ENCODE measurements around the gene MCOLN1. TPM values are rescaled to one million over a fixed set of nuclear protein-coding genes. Genes with fewer than 3 reads are reported as not detected.

The MCOLN1 gene
- total and polyA plus RNA-seq, 4 donors, result 10.9 to 17.0 (median 13.7) TPM

- H3K4me3 ChIP-seq (ENCODE audit: low read depth in 1 of 3, low read length in 3 of 3), result peak overlapping the region in 1 of 3 donors; percentile 72
- H3K9ac ChIP-seq (ENCODE audit: low read depth in 1 of 2, low read length in 2 of 2), result no peak overlapping the region
- DNase-seq (ENCODE audit: low spot score), result no peak
- H3K4me1 ChIP-seq (ENCODE audit: control insufficient read depth in 4 of 4, insufficient read depth in 4 of 4, low read length in 3 of 4), result peaks cover 0 to 20% (median 14%) of the 10 kb centered on the region in 4 donors
- H3K27ac ChIP-seq (ENCODE audit: low read depth in 1 of 2, low read length in 2 of 2), result peak overlapping the region in 1 of 2 donors; percentile 96
- H3K36me3 ChIP-seq (ENCODE audit: control insufficient read depth in 4 of 4, insufficient read depth in 3 of 4, low read depth in 1 of 4, low read length in 3 of 4), result no peaks in the 10 kb centered on the region
- H3K9me3 ChIP-seq (ENCODE audit: control insufficient read depth in 4 of 4, low read length in 3 of 4), result no peaks in the 10 kb centered on the region
- TF ChIP-seq HNF4G (IDR thresholded peaks at IDR 0.05) (peak; percentile 66), SP1 (IDR thresholded peaks at IDR 0.05) (peak; percentile 30), CTCF (IDR thresholded peaks at IDR 0.05; ENCODE audit: low read depth, low read length, missing input control) (no peak), HNF4A (conservative IDR thresholded peaks at IDR 0.05) (peak; percentile 81 to 82)
- no peaks in the 10 kb centered on the region for H3K27me3 ChIP-seq (ENCODE audit: control insufficient read depth in 4 of 4, insufficient read depth in 4 of 4, low read length in 3 of 4)
- 63% methylated on average over 11 of the region's 11 CpGs for WGBS
Measured at GRCh38 chr19:7489609-7490044, 32.8 kb upstream of the MCOLN1 start.

GRCh38 chr19:7492142-7492541 lies 30.3 kb upstream of the MCOLN1 start:
- TF ChIP-seq NR2F2 (IDR thresholded peaks at IDR 0.05) (no peak), SP1 (IDR thresholded peaks at IDR 0.05) (no peak), RXRA (IDR thresholded peaks at IDR 0.05) (no peak), HNF4A (conservative IDR thresholded peaks at IDR 0.05) (no peak), EGR1 (IDR thresholded peaks at IDR 0.05; ENCODE audit: low read depth in 2 of 2) (no peak), HNF4G (IDR thresholded peaks at IDR 0.05) (no peak)
- TF ChIP-seq, protein P1, sequence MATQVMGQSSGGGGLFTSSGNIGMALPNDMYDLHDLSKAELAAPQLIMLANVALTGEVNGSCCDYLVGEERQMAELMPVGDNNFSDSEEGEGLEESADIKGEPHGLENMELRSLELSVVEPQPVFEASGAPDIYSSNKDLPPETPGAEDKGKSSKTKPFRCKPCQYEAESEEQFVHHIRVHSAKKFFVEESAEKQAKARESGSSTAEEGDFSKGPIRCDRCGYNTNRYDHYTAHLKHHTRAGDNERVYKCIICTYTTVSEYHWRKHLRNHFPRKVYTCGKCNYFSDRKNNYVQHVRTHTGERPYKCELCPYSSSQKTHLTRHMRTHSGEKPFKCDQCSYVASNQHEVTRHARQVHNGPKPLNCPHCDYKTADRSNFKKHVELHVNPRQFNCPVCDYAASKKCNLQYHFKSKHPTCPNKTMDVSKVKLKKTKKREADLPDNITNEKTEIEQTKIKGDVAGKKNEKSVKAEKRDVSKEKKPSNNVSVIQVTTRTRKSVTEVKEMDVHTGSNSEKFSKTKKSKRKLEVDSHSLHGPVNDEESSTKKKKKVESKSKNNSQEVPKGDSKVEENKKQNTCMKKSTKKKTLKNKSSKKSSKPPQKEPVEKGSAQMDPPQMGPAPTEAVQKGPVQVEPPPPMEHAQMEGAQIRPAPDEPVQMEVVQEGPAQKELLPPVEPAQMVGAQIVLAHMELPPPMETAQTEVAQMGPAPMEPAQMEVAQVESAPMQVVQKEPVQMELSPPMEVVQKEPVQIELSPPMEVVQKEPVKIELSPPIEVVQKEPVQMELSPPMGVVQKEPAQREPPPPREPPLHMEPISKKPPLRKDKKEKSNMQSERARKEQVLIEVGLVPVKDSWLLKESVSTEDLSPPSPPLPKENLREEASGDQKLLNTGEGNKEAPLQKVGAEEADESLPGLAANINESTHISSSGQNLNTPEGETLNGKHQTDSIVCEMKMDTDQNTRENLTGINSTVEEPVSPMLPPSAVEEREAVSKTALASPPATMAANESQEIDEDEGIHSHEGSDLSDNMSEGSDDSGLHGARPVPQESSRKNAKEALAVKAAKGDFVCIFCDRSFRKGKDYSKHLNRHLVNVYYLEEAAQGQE (IDR thresholded peaks at IDR 0.05), result no peak
- no peak for DNase-seq (ENCODE audit: low spot score)
- peak overlapping the region; percentile 33 to 61 for H3K27ac ChIP-seq (ENCODE audit: low read depth in 1 of 2, low read length in 2 of 2)
- 66% methylated on average over 4 of the region's 4 CpGs for whole genome bisulfite sequencing
- no peak overlapping the region for H3K4me3 ChIP-seq (ENCODE audit: low read depth in 1 of 3, low read length in 3 of 3)
- H3K9me3 ChIP-seq (ENCODE audit: control insufficient read depth in 4 of 4, low read length in 3 of 4), result no peaks in the 10 kb centered on the region
- no peaks in the 10 kb centered on the region for H3K36me3 ChIP-seq (ENCODE audit: control insufficient read depth in 4 of 4, insufficient read depth in 3 of 4, low read depth in 1 of 4, low read length in 3 of 4)
- no peak overlapping the region for H3K9ac ChIP-seq (ENCODE audit: low read depth in 1 of 2, low read length in 2 of 2)
- H3K27me3 ChIP-seq (ENCODE audit: control insufficient read depth in 4 of 4, insufficient read depth in 4 of 4, low read length in 3 of 4), result no peaks in the 10 kb centered on the region
- H3K4me1 ChIP-seq (ENCODE audit: control insufficient read depth in 4 of 4, insufficient read depth in 4 of 4, low read length in 3 of 4), result peaks cover 0 to 24% (median 17%) of the 10 kb centered on the region in 4 donors

DNA sequence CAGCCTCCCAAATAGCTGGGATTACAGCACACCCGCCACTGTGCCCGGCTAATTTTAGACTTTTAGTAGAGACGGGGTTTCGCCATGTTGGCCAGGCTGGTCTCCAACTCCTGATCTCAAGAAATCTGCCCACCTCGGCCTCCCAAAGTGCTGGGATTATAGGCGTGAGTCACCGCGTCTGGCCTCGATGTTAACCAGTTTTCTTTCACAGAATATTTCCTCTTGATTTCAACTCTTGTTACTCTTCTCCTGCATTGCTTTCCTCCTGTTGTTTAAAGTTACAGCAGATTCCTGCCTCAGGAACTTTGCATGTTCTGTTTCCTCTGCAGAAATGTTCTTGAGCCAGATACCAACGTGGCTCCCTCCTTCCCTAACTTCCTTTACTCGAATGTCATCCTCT lies 29.9 kb upstream of the MCOLN1 start:
- Histone ChIP-seq H3K9me3 (ENCODE audit: control insufficient read depth in 4 of 4, low read length in 3 of 4) (no peaks in the 10 kb centered on the region), H3K9ac (ENCODE audit: low read depth in 1 of 2, low read length in 2 of 2) (no peak overlapping the region)
- TF ChIP-seq HNF4A (conservative IDR thresholded peaks at IDR 0.05) (no peak), YY1 (IDR thresholded peaks at IDR 0.05) (no peak), GABPA (IDR thresholded peaks at IDR 0.05 in 1 of 2, conservative IDR thresholded peaks at IDR 0.05 in 1 of 2) (no peak), RXRA (IDR thresholded peaks at IDR 0.05) (no peak), HNF4G (IDR thresholded peaks at IDR 0.05) (no peak), SP1 (IDR thresholded peaks at IDR 0.05) (no peak), RAD21 (IDR thresholded peaks at IDR 0.05) (no peak), TAF1 (conservative IDR thresholded peaks at IDR 0.05) (no peak)
- TF ChIP-seq, protein P2, sequence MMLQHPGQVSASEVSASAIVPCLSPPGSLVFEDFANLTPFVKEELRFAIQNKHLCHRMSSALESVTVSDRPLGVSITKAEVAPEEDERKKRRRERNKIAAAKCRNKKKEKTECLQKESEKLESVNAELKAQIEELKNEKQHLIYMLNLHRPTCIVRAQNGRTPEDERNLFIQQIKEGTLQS (IDR thresholded peaks at IDR 0.05), result no peak
- TF ChIP-seq, protein P1 (IDR thresholded peaks at IDR 0.05), result no peak
- TF ChIP-seq, protein P3, sequence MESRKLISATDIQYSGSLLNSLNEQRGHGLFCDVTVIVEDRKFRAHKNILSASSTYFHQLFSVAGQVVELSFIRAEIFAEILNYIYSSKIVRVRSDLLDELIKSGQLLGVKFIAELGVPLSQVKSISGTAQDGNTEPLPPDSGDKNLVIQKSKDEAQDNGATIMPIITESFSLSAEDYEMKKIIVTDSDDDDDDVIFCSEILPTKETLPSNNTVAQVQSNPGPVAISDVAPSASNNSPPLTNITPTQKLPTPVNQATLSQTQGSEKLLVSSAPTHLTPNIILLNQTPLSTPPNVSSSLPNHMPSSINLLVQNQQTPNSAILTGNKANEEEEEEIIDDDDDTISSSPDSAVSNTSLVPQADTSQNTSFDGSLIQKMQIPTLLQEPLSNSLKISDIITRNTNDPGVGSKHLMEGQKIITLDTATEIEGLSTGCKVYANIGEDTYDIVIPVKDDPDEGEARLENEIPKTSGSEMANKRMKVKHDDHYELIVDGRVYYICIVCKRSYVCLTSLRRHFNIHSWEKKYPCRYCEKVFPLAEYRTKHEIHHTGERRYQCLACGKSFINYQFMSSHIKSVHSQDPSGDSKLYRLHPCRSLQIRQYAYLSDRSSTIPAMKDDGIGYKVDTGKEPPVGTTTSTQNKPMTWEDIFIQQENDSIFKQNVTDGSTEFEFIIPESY (IDR thresholded peaks at IDR 0.05), result no peak
- TF ChIP-seq, protein P4, sequence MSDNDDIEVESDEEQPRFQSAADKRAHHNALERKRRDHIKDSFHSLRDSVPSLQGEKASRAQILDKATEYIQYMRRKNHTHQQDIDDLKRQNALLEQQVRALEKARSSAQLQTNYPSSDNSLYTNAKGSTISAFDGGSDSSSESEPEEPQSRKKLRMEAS (IDR thresholded peaks at IDR 0.05), result no peak

More for the DNA sequence above, 29.9 kb upstream of the MCOLN1 start:
- peaks cover 0 to 24% (median 17%) of the 10 kb centered on the region in 4 donors for H3K4me1 ChIP-seq (ENCODE audit: control insufficient read depth in 4 of 4, insufficient read depth in 4 of 4, low read length in 3 of 4)
- WGBS, result 77% methylated on average over 11 of the region's 11 CpGs
- H3K36me3 ChIP-seq (ENCODE audit: control insufficient read depth in 4 of 4, insufficient read depth in 3 of 4, low read depth in 1 of 4, low read length in 3 of 4), result no peaks in the 10 kb centered on the region
- H3K27ac ChIP-seq (ENCODE audit: low read depth in 1 of 2, low read length in 2 of 2), result peak overlapping the region in 1 of 2 donors; percentile 18
- H3K27me3 ChIP-seq (ENCODE audit: control insufficient read depth in 4 of 4, insufficient read depth in 4 of 4, low read length in 3 of 4), result no peaks in the 10 kb centered on the region
- no peak for DNase-seq (ENCODE audit: low spot score)
- H3K4me3 ChIP-seq (ENCODE audit: low read depth in 1 of 3, low read length in 3 of 3), result no peak overlapping the region

All from liver (tissue), 9 donors.